Measurements from ENCODE around the gene LCN12. TPM values are rescaled to one million over a fixed set of nuclear protein-coding genes. Genes with fewer than 3 reads are reported as not detected.

The LCN12 gene
- 1 to 10 TPM; 2.4 to 2.8 TPM for total RNA-seq

GRCh38 chr9:136951541-136952320, at the start of gene LCN12:
TSS of gene LCN12 (plus strand) at chr9:136952273. CDS start at chr9:136952328, 55 bp downstream.

GRCh38 chr9:136944519-136945332, 7.3 kb upstream of the LCN12 start, which contains the start of the genes C8G and FBXW5:
TSS of gene C8G (plus strand) at chr9:136945243. CDS start at chr9:136945321, 78 bp downstream.
TSS of gene FBXW5 (minus strand) at chr9:136944738. CDS start at chr9:136944083, 655 bp downstream.

GRCh38 chr9:136977223-136977622, 25.1 kb downstream of the LCN12 start, which contains the start of gene PTGDS:
TSS of gene PTGDS (plus strand) at chr9:136977504. CDS start at chr9:136977579, 75 bp downstream.

GRCh38 chr9:136982232-136983051, 30.4 kb downstream of the LCN12 start, which contains the start of gene LCNL1:
TSS of gene LCNL1 (plus strand) at chr9:136982993. CDS start at chr9:136983587, 594 bp downstream.

GRCh38 chr9:136991993-136992818, 40.1 kb downstream of the LCN12 start, which contains the start of gene PAXX:
TSS of gene PAXX (plus strand) at chr9:136992422. CDS start at chr9:136992444, 22 bp downstream.

GRCh38 chr9:136996361-136997292, 44.6 kb downstream of the LCN12 start, which contains the start of gene CLIC3:
TSS of gene CLIC3 (minus strand) at chr9:136996568. CDS start at chr9:136996543, 25 bp downstream.

Other genes with a start within 250 kb of the LCN12 start
- under 1 TPM; 0.10 to 0.23 TPM for gene DIPK1B, start 239.7 kb upstream of the LCN12 start, total RNA-seq
- gene LCN10, start 209.3 kb upstream of the LCN12 start, total RNA-seq: under 1 TPM in 1 of 2 experiments, not detected in 1; 0.08 TPM
- gene LCN6, start 203.7 kb upstream of the LCN12 start, total RNA-seq: not detected
- not detected for gene LCN8, start 194.0 kb upstream of the LCN12 start, total RNA-seq
- gene LCN15, start 187.8 kb upstream of the LCN12 start, total RNA-seq: not detected
- 10 to 100 TPM; 33.4 to 35.3 TPM for gene TMEM141, start 160.9 kb upstream of the LCN12 start, total RNA-seq
- gene CCDC183, start 155.9 kb upstream of the LCN12 start, total RNA-seq: under 1 TPM; 0.46 to 0.76 TPM
- gene RABL6, start 144.3 kb upstream of the LCN12 start, total RNA-seq: 10 to 100 TPM; 89.0 to 92.1 TPM
- 1 to 10 TPM; 5.6 to 5.9 TPM for gene AJM1, start 109.8 kb upstream of the LCN12 start, total RNA-seq
- 10 to 100 TPM; 86.7 to 87.5 TPM for gene PHPT1, start 102.9 kb upstream of the LCN12 start, total RNA-seq
- gene MAMDC4, start 99.9 kb upstream of the LCN12 start, total RNA-seq: 10 to 100 TPM; 13.4 to 14.6 TPM
- gene EDF1, start 86.0 kb upstream of the LCN12 start, total RNA-seq: 100 to 1,000 TPM; 316 to 330 TPM
- 10 to 100 TPM; 35.4 to 41.7 TPM for gene TRAF2, start 65.8 kb upstream of the LCN12 start, total RNA-seq
- 100 to 1,000 TPM; 104 to 108 TPM for gene FBXW5, start 7.5 kb upstream of the LCN12 start, total RNA-seq
- 1 to 10 TPM in 1 of 2 experiments, under 1 TPM in 1; 0.98 to 1.2 TPM for gene C8G, start 7.0 kb upstream of the LCN12 start, total RNA-seq
- 10 to 100 TPM; 13.2 to 17.8 TPM for gene PTGDS, start 25.2 kb downstream of the LCN12 start, total RNA-seq
- under 1 TPM; 0.58 to 0.60 TPM for gene LCNL1, start 30.7 kb downstream of the LCN12 start, total RNA-seq
- 10 to 100 TPM; 69.6 to 74.6 TPM for gene PAXX, start 40.1 kb downstream of the LCN12 start, total RNA-seq
- gene CLIC3, start 44.3 kb downstream of the LCN12 start, total RNA-seq: 1 to 10 TPM; 4.5 to 4.6 TPM
- 10 to 100 TPM; 41.1 to 42.6 TPM for gene ABCA2, start 76.0 kb downstream of the LCN12 start, total RNA-seq
- 1 to 10 TPM; 1.7 to 2.4 TPM for gene FUT7, start 79.8 kb downstream of the LCN12 start, total RNA-seq
- 10 to 100 TPM; 79.2 to 82.7 TPM for gene NPDC1, start 93.9 kb downstream of the LCN12 start, total RNA-seq
- gene ENTPD2, start 101.8 kb downstream of the LCN12 start, total RNA-seq: under 1 TPM; 0.25 to 0.36 TPM
- 10 to 100 TPM; 24.5 to 25.2 TPM for gene SAPCD2, start 118.3 kb downstream of the LCN12 start, total RNA-seq
- gene UAP1L1, start 125.2 kb downstream of the LCN12 start, total RNA-seq: 10 to 100 TPM; 38.3 to 40.2 TPM
- gene MAN1B1, start 134.7 kb downstream of the LCN12 start, total RNA-seq: 10 to 100 TPM; 56.7 to 57.8 TPM
- 100 to 1,000 TPM; 276 to 289 TPM for gene DPP7, start 162.5 kb downstream of the LCN12 start, total RNA-seq
- not detected for gene GRIN1, start 186.9 kb downstream of the LCN12 start, total RNA-seq
- gene LRRC26, start 217.8 kb downstream of the LCN12 start, total RNA-seq: not detected
- gene TMEM210, start 219.8 kb downstream of the LCN12 start, total RNA-seq: not detected
- 10 to 100 TPM; 62.9 to 65.5 TPM for gene ANAPC2, start 236.3 kb downstream of the LCN12 start, total RNA-seq
- 10 to 100 TPM; 67.9 to 68.4 TPM for gene SSNA1, start 236.4 kb downstream of the LCN12 start, total RNA-seq
- 1 to 10 TPM; 9.2 to 9.7 TPM for gene TPRN, start 248.5 kb downstream of the LCN12 start, total RNA-seq

Data from activated naive CD4-positive, alpha-beta T cell treated with anti-CD3 and anti-CD28 coated beads, Interleukin-2, amount 10 ng/mL, durations not matched to agents 5 hours and 36 hours (primary cell).